ENCODE measurements around the gene WNT2B.

Gene WNT2B

DNA sequence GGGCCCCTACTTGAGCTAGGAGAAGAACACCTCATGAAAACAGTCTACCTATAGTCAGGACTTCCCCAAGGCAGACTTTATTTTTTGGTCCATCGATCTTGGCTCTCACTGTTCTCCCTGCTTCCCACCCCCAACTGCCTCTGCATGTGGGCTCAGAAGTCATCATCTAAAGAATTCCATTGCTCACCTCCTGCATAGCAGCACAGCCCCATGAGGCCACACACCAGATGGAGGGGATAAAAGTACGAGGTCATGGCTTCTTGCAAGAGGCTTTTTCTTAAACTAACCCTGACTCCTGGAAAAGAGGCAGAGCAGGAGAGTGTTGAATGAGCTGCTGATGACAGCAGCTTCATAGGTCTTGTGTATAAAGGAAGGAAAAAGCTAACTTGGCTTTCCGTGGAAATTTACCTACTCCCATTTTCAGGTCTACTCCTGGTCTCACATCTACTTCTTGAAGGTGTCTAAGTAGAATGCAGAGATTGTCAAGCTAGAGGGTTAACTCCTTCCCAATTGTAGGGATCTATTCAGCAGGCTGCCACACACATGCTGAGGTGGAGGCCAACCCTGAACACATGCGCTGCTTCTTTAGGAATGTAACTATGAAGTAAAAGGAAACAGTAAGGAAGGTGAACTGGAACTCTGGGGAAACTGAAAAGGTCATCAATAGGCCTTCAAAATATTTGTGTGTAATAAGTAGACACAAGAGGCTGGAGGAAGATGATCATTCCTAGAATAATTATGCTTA, 18.7 kb downstream of the WNT2B start:
- no peak for DNase-seq (ENCODE audit: low read depth in 2 of 2)

DNA sequence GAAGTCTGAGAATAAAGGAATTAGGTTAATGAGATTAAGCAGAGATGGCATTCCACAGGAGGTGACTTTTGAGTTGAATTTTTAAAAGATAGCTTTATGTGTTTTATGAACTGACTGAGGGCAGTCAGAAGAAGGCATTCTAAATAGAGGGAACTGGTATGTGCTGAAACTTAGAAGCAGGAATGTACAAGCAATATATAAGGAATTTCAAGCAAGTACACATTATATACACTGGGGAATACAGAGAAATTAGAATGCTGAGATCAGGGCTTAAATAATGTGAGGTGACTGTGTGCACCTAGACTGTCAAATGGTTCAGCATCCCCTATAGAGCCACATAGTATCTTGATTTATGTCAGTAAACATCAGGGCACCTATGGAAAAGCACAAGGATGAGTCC, 19.3 kb downstream of the WNT2B start:
- no peak for DNase-seq (ENCODE audit: low read depth in 2 of 2)

DNA sequence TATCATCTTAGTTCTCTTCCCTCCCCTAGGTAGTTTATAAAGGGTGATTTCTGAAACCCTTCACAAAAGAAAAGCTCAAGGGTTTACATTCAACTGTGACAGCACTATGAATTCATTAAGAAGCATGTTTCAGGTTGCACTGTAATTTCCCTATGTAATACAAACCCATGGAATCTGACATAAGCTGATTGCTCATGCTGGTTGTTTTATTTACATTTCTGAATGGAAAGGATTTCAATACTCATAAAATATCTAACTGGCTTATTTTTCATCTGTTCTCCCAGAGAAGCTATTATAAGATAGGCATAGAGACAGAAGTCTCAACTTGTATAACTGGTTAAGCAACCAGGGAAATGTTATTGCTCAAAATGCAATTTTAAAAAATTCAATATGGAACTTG, 20.5 kb downstream of the WNT2B start:
- DNase-seq (ENCODE audit: low read depth in 2 of 2) = no peak

DNA sequence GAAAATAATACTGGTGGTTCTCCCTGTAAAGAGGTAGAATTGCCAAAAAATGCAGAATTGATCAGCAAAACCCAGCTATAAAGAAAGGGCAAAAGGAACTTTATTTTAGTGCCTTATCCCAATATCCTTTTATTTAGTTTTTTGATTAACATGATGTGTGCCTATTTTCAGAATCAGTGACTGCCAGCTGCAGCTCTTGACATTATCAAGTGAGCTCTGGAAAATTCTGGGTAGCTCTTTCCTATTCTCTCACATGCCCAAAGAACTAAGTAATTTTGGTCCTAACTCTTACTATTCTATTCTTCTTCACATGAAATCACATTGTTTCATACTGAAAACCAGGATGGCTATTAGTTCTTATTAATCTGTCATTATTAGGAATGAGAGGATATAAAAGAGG, 22.1 kb downstream of the WNT2B start:
- no peak for DNase-seq (ENCODE audit: low read depth in 2 of 2)

DNA sequence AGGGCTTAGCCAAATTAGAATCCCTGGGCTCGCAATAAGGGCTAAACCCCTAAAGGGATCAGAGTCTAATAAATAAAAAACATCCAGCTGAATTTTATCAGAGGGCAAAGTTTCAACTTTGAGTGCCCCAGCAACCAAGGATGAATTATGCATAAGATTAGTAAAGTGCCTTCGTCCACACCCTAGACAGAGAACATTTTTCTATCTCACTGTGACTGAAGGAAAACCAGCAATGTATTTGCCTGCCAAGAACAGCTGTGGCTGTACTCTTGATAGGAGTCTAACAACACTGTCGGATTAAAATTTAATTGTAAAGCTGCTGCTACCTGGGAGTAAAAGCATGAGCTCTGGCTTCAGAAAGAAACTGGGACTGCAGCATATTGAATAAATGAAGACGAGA, 23.3 kb downstream of the WNT2B start:
- DNase-seq (ENCODE audit: low read depth in 2 of 2) = no peak

DNA sequence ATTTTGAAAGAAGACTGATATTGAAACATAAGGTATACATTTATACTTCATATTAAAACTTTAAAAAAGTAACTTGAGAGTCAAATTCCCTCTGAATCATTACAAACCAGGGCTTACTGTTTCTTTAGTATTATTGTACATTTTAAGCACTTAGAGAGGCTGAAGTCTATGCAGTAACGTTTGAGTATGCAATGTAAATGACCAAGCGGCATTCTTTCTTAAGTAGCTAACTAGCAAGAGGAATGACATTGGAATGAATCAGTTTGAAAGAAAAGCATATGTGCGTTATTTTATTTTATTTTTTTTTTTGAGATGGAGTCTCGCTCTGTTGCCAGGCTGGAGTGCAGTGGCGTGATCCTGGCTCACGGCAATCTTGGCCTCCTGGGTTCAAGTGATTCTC, 24.3 kb downstream of the WNT2B start:
- DNase-seq (ENCODE audit: low read depth in 2 of 2) = no peak

DNA sequence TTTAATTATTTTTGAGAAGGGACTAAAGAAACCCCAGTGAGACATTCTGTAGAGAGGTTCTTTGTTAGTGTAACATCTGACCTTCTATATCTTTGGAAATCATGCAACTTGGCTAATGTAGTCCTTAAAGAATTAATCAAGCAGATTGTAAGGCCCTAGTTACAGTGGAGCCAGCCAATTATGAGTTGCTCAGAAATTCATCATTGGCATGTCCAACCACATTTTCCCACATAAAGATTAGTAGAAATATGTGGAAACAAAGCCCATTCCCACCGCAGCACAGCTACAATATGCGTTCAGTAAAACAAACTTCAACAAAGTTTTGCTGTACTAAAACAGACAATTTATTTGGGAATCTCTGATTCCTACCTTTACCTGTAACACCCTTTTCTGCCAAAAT, 27.8 kb downstream of the WNT2B start:
- DNase-seq (ENCODE audit: low read depth in 2 of 2) = no peak

DNA sequence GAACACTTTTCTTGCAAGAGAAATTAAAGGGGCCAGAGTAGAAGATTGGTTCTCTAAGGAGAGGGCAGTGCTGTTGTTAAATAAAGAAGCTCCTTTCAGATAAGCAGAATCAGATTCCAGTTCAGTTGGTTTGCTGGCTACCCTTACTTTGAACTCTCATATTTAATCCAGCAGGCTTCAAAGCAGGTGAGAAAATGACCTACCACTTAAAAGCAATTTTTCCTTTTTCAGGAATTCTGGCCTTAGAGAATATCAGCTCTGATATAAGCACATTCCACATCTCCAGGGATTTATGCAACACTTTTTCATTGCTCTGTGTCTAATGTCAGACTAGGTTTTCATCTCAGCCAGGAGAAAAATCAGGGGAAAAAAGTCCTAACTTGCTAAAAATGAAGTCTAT, 28.7 kb downstream of the WNT2B start:
- DNase-seq (ENCODE audit: low read depth in 2 of 2) = no peak

DNA sequence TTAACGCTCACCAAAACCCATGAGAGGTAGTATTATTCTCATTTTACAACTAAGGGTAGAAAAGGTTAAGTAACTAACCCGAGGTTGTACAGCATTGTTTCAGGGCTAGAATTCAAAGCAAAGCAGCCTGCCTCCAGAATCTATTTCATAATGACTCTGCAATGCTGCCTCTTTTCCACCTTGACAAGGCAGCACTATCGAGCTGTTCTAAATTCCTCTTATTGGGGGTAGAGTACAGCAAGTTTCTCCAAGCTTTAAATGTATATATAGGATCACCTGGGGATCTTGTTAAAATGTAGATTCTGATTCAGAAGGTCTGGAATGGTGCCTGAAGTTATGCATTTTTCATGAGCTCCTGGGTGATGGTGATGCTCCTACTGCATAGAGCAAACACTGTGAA, 30.1 kb downstream of the WNT2B start:
- DNase-seq (ENCODE audit: low read depth in 2 of 2) = no peak

DNA sequence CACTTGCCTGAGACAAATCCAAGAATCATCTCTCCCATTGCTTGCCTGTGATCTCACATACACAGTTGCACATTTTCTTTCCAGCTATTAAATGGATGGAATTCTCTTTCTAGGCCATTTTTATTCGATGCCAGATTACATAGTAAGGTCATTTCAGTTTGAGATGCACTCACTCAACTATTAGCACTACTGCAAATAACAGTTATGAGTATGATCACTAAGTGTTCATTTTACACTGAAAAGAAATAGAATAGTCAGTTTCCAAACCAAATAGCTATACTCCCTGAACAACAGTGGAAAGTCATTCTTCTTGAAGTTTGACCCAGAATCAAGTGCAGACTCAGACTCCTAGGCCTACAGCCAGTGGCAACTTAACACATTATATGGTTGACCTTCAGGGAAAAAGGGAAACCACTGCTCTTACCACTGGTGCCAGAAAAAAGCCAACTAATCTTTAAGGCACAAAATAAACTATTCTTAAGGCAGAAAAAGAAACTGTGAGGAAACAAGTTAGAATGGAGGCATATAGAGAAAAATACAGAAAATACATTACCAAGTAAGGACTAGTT, 31.5 kb downstream of the WNT2B start:
- no peak for DNase-seq (ENCODE audit: low read depth in 2 of 2)

DNA sequence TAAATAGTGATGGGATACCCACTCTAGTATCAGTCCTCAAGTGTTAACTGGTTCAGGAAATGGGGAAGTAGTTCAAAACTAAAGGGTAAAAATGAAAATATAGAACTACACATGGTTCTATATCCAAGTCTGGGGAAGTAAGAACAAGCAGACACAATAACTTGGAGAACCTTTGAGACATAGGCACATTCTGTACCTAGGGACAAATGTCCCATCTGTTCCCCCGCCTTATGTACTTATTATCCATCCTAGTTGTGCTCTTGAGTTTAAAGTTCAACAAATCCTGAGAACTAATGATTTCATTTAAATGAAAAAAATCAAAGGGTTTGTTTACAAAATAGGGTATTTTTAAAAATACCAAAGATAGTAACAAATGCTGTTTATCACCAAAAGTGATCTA, 32.5 kb downstream of the WNT2B start:
- no peak for DNase-seq (ENCODE audit: low read depth in 2 of 2)

DNA sequence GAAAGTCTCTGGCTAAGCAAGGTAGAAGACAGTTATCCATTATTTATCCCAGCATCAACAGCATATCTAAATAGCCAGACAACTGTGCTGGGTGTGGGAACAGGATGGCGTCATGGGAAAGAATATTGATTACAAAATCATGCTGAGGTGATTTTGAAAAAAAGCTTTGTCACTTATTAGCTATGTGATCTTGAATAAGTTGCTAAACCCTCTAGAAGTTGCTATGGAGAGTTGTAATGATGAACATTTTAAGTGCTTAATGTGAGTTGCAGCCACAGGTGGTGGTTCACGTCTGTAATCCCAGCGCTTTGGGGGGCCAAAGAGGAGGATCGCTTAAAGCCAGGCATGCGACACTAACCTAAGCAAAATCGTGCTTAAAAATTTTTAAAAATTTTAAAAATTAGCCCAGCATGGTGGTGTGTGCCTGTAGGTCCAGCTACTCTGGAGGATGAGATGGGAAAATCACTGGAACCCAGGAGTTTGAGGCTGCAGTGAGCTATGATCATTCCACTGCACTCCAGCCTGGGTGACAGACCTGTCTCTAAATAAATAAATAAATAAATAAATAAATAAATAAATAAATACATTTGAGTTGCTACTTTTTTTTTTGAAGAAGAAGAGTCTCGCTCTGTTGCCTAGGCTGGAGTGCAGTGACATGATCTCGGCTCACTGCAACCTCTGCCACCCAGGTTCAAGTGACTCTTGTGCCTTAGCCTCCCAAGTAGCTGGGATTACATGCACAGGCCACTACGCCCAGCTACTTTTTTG, 33.6 kb downstream of the WNT2B start:
- DNase-seq (ENCODE audit: low read depth in 2 of 2) = no peak

DNA sequence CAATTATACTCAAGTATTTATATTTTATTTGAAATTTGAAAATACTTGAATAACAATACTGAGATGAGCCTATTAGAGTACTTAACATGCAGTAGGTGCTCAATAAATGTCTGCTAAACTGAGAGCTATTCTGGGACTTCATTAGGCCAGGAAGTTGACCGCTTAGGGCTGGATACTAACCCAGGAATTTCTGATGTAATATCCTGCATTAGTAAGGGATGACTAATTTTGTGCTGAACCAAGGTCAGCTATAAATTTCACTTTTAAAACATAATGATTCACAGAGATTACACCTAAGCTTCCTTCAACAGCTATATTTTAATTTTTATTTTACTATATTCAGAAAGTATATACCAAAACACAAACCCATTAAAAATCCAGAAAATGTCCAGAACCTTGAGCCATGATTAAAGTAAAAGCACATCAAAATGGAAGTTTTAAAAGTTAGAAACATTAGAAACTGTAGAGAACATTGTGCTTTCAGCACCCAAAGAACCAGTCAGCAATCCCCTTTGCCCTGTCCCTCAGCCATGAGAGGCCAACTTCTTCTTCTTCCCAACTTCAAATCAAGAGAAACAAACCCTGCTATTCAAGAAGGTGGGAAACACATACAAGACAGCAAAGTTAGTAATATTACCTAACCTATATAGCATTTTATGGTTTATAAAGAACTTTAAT, 35.4 kb downstream of the WNT2B start:
- DNase-seq (ENCODE audit: low read depth in 2 of 2) = no peak

DNA sequence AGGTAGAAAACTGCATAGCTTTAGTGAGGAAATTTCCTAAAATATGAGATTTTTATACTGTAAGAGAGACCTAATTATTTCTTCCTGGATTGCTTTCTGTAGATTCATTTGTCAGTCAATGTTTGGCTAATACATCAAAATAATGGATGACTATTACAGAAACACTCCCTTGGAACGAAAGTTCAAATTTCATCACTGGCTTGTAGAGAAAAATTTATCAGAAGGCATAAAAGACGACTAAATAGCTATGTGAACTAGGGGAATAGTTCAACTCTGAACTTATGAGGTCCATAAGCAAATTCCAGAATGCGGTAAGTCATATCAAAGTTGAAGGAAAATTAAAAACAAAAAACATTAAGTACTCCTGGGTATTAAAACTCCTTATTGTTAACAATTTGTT, 36.0 kb downstream of the WNT2B start:
- DNase-seq (ENCODE audit: low read depth in 2 of 2) = no peak

DNA sequence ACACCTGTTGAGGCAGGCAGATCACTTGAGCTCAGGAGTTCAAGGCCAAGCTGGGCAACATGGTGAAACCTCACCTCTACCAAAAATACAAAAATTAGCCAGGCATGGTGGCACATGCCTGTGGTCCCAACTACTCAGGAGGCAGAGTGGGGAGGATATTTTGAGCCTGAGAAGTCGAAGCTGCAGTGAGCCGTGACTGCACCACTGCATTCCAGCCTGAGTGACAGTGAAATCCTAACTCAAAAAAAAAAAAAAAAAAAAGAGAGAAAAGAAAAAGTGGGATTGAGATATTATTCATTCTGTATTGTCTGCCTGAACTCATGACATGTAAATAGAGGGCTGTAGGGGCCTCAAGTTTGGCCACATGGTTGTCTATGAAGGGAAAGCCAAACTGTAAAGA, 37.3 kb downstream of the WNT2B start:
- no peak for DNase-seq (ENCODE audit: low read depth in 2 of 2)

DNA sequence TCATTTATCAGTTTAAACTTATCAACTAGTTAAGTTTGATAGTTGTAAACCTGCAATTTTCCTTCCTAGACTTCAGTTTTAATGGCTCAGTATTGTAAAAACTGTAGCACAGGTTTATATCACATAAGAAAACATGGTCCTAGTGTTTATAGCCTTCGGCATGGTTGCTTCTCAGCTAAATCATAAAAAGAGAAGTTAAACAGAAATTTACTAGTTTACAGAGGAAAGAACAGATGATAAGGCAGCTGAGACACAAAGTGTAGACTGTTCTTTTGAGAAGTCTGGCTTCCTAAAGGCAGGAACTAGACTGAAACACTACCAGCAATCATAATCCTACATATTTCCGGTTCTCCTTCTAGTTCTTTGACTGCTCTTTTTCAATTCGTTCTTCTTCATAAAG, 39.8 kb downstream of the WNT2B start:
- DNase-seq (ENCODE audit: low read depth in 2 of 2) = no peak

DNA sequence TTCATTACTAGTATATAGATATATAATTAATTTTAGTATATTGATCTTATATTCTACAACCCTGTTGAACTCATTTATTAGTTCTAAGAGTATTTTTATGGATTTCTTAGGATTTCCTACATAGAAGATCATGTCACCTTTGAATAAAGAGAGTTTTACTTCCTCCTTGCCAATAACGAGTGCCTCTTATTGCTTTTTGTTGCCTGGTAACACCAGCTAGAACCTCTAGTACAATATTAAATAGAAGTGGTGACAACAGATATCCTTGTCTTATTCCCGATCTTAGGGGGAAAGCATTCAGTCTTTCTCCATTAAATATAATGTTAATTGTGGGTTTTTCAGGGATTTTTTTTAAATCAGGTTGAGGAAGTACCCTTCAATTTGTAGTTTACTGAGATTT, 40.8 kb downstream of the WNT2B start:
- DNase-seq (ENCODE audit: low read depth in 2 of 2) = no peak

DNA sequence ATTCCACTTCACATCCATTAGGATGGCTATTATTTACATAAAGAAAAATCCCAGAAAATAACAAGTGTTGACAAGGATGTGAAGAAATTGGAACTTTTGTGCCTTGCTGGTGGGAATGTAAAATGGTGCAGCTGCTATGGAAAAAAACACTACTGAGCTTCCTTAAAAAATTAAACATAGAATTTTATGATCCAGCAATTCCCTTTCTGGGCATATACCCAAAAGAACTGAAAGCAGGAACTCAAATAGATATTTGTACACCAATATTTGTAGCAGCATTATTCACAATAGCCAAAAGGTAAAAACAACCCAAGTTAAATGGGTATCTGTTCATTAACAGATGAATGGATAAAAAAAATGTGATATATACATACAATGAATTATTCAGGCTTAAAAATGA, 45.6 kb downstream of the WNT2B start:
- no peak for DNase-seq (ENCODE audit: low read depth in 2 of 2)

DNA sequence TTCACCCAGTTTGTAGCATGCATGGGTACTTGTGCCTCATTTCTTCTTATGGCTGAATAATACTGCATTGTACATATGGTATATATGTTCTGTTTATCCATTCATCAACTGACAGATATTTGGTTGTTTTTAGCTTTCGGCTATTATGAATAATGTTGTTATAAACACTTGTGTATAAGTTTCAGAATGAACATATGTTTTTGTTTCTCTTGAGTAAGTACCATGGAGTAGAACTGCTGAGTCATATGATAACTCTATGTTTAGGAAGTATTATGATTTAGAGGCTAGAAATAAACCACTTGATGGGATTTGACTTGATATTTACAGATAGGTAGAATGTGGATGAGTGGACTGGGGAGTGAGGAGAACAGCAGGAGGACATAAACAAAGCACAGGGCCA, 48.6 kb downstream of the WNT2B start:
- no peak for DNase-seq (ENCODE audit: low read depth in 2 of 2)

DNA sequence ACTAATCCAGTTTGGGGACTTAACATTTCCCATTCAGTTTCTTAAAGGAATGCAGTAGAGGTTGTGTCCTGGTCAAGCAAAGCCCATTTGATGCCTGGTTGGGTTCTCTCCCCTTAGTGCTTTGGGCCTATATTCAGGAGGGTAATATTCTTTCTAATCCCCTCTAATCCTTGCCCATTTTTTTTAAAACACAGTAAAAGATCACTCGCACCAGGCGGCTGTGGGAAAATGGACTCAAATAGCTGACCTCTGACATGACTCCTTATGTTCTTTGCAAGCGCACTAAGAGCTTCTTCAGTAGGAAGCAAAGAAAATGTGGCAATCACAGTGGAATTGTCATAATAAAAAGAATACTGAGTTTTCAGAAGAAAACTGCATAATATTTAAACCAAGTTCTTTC, 49.9 kb downstream of the WNT2B start:
- DNase-seq (ENCODE audit: low read depth in 2 of 2) = no peak

DNA sequence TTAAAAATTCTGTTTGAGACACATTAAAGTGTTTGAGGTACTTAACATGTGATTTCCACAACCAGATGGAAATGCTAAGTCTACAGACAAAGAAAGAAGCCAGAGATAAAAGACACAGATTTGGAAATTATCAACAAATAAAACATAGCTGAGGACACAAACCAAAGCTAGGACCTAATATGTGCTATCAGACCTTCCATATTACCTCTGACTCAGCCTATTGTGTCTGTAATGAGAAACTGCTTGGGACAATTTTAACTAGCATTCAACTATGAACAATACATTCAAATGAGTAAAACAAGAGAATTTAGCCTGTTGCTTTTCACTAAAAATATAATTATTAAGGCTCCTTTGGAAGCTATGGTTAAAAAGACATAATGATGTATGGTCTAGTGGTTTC, 54.6 kb downstream of the WNT2B start:
- DNase-seq (ENCODE audit: low read depth in 2 of 2) = no peak

DNA sequence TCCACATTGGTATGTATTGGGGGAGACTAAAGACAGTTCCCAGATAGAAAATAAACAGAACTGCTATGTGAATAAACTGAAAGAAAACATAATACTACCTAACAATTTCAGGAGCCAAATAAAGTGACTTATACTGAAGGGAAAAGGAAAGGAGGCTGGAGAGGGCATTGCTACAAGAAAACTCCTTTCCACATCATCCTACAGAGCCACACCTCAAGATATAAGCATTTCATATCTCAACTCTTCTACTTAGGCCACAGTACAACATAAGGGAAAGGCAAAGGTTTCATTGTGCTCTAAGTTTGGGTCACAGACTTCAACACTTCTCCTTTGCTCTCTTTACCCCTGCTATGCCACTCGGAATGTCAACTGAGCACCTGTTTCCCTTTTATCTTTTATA, 55.3 kb downstream of the WNT2B start:
- DNase-seq (ENCODE audit: low read depth in 2 of 2) = no peak

DNA sequence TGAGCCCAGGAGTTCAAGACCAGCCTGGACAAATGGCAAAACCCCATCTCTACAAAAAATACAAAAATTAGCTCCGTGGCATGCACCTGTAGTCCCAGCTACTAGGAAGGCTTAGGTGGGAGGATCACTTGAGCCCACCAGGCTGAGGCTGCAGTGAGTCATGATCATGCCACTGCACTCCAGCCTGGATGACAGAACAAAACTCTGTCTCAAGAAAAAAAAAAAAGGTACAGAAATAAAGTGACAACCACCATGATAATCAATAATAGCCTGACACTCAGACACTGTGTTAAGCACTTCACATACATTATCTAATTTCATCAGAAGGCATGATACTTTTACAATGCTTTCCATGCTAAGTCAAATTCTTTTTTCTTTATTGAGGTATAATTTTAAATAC, 57.0 kb downstream of the WNT2B start:
- DNase-seq (ENCODE audit: low read depth in 2 of 2) = no peak

Data from stimulated activated CD8-positive, alpha-beta memory T cell treated with anti-CD3 and anti-CD28 coated beads, Interleukin-2, amount 100 ng/mL, for 1 hour (primary cell).